Mesenteric fat pad (tissue), 1 donor: Measurements from ENCODE around the gene IRF2BP1. TPM values are rescaled to one million over a fixed set of nuclear protein-coding genes. Genes with fewer than 3 reads are reported as not detected.

Experiments used
- DNase-seq: peaks from one replicate; pipeline ENCODE4 v3.0.0-alpha.2; 2020; ENCODE audit warnings: low spot score
- total RNA-seq: library from RNA; stranded (reverse); fragmentation: NEBNext Ultra II Directional; extraction: Animal tissue kit (Norgen Biotek cat#: 25700); gene quantifications from one replicate; pipeline ENCODE4 v1.2.1, GENCODE V29; 2021
- donor health status: DM: yes; HTN: yes; CAD: no.

IRF2BP1 gene
- total RNA-seq, 1 donor from 2014 or later, result 14.0 TPM

DNA sequence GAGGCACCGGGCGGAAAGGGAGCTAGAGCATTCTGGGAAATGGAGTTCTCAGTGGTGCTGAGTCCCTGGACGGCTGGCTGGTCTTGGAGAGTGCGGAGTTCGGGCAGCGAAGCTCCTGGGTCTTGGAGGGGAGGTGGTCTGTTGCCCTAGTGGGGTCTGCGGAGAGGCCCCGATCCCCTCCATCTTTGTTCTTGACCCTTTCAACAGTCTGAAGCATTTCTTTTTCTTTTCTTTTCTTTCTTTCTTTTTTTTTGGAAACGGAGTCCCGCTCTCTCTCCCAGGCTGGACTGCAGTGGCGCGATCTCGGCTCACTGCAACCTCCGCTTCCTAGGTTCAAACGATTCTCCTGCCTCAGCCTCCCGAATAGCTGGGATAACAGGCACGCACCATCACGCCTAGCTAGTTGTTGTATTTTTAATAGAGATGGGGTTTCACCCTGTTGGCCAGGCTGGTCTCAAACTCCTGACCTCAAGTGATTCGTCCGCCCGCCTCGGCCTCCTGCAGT is 22.6 kb downstream of the IRF2BP1 start:
- DNase-seq, result no peak

DNA sequence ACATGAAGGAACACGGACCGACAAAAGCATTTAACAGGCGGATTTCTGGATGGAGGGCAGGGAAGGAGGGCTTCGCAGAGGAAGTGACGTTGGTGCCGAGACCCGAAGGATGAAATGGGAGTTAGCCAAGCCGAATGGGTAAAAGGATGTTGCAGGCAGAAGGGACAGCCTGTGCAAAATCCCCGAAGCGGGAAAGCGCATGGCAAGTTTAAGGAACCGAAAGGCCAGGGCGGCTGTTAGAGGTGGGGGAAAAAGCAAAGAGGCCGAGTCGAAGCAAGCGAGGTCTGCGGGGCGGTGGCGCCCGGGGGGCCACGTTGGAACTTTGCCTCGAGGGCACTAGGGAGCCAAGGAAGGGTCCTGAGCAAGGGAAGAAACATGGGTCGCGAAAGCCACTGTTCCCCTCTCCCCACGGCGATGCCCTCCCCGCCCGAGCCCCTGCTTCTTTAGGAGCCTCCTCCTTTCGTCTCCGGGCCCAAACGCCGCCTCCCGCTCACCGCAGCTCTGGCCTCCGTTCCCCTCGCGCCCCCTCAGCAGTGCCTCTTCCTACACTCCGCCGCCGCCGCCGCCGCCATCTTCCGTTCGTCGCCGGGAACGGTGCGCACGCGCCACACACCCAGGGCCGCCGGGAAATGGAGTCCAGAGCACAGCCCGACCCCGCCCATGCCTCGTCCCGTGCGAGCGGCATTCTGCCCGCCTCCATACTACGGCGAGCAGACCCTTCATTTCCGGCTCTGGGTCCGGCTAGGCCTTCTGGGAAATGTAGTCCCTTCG is 23.2 kb downstream of the IRF2BP1 start, which contains the start of gene SYMPK:
TSS of gene SYMPK (minus strand) at position 584 of the 771 bp plus-strand sequence. CDS start 8,652 bp downstream, outside the sequence.
- peak; percentile 99 for DNase-seq

DNA sequence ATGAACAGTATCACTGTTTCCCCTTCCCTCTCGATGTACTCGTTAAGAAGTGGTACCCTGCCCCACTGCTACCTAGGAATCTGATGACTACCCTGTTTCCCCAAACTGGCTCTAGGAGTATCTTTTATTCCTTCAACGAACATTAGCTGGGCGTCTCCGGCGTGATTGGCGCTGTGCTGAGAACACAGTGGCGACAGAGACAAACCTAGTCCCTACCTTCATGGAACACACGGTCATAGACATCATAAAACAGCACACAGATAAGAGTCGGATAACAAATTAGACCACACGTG is 23.7 kb downstream of the IRF2BP1 start:
- DNase-seq, result no peak

DNA sequence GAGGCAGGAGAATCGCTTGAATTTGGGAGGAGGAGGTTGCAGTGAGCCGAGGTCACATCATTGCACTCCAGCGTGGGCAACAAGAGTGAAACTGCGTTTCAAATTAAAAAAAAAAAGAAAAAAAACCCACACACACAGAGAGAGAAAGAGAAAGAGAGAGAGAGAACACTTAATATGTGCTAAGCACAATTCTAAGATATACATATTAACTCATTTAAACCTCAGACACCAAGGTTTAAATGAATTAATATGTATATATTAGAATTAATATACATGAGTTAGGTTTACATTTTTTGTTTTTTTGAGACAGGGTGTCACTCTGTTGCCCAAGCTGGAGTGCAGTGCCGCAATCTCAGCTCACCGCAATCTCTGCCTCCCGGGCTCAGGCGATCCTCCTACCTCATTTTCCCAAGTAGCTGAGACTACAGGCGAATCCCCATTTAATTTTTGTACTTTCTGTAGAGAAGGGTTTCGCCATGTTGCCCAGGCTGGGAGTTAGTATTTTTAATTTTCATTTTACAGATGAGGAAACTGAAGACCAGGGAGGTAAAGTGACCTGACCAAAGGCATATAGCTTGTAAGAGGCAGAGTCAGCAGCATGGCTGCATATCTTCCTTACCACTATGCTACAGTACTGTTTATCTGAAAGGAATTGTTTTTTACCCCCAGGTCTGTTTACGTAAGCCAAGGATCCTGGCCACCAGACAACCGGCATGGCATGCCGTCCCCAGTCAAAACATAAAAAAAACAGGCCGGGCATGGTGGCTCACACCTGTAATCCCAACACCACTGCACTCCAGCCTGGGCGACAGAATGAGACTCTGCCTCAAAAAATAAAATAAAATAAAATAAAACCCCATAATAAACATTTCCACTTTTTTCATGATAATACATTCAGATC is 25.3 kb downstream of the IRF2BP1 start:
- no peak for DNase-seq

DNA sequence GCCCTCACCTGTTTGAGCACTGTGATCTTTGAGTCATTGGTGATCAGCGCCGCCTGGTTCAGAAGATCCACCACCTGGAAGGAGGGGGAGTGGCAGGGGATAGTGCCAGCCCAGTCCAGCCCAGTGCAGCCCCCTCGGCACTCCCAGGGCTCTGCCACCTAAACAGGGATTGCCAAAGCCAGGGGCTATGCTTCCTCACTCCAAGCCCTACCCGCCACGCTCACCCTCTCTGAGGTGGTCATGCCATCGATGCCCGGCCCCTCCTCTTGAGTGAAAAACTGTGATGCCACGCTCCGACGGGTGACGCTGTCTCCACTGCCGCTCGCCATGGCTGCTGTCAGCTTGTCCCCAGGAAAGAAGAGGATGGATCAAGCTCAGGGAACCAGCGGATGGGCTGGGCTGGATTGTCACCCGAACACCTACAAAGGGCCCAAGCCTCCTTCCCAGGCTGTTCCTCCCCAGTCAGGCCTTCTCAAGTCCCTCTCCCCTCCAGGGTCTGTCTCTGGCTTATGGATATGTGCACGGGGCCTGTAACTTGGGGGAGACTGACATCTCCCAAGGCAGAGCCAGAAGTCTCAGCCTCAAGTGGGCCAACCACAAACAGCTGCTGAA is 31.7 kb downstream of the IRF2BP1 start:
- DNase-seq, result no peak

GRCh38 chr19:45852983-45853382 is 33.0 kb downstream of the IRF2BP1 start:
- no peak for DNase-seq

- DNase-seq, result no peak
Observed at GRCh38 chr19:45852145-45852750, 33.7 kb downstream of the IRF2BP1 start.

DNA sequence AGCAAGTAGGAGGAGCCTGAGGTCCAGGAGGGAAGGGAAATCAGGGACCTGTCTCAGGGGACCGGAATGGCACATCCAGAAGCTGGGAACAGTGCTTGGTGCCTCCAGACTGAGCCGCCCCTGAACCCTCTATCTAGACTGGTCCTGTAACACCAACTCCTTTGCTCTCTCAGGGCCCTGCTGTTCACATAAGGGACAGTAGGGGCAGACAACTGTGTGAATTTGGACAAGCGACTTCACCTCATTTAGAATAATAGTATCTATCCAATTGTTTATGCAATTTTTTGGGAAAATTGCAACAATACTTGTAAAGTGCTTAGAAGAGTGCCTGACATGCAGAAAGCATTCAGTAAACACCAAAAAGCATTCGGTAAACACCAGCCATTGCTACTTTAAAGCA is 37.0 kb downstream of the IRF2BP1 start:
- DNase-seq, result no peak

- no peak for DNase-seq
Observed at GRCh38 chr19:45847663-45848062, 38.3 kb downstream of the IRF2BP1 start.

- DNase-seq, result no peak
Observed at GRCh38 chr19:45842198-45842597, 43.7 kb downstream of the IRF2BP1 start.

DNA sequence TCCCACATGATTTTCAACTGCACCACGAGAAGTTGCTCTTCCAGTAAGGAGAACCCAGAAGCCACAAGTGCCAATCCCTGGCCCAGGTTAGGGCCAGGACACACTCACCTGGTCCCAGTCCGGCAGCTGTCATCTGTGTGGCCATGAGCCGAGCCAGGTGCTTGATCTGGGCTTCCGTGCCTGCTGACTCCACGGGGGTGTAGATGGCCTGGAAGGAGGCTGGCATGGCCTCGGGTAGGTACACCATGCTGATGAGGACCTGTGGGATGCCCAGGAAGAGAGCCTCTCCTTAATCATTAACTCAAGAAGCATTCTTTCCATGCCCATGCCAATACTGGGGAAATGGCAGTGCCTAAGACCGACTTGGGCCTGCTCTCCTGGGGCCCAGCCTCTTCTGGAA is 51.0 kb downstream of the IRF2BP1 start:
- DNase-seq, result no peak

Other genes with a start within 250 kb of the IRF2BP1 start
- gene EML2, start 246.7 kb downstream of the IRF2BP1 start, total RNA-seq, result 33.6 TPM
- gene GIPR, start 217.9 kb downstream of the IRF2BP1 start, total RNA-seq, result 7.1 TPM
- 239 TPM for gene SNRPD2, start 194.2 kb downstream of the IRF2BP1 start, total RNA-seq
- 7.7 TPM for gene QPCTL, start 193.5 kb downstream of the IRF2BP1 start, total RNA-seq
- 12.8 TPM for gene FBXO46, start 155.2 kb downstream of the IRF2BP1 start, total RNA-seq
- not detected for gene MEIOSIN, start 152.7 kb downstream of the IRF2BP1 start, total RNA-seq
- gene SIX5, start 116.9 kb downstream of the IRF2BP1 start, total RNA-seq, result 18.0 TPM
- gene DMPK, start 103.7 kb downstream of the IRF2BP1 start, total RNA-seq, result 37.5 TPM
- 57.2 TPM for gene DMWD, start 93.3 kb downstream of the IRF2BP1 start, total RNA-seq
- gene RSPH6A, start 70.8 kb downstream of the IRF2BP1 start, total RNA-seq, result not detected
- 52.8 TPM for gene SYMPK, start 23.0 kb downstream of the IRF2BP1 start, total RNA-seq
- not detected for gene FOXA3, start 21.8 kb downstream of the IRF2BP1 start, total RNA-seq
- gene MYPOP, start 16.5 kb upstream of the IRF2BP1 start, total RNA-seq, result 10.2 TPM
- not detected for gene NANOS2, start 28.6 kb upstream of the IRF2BP1 start, total RNA-seq
- 15.4 TPM for gene NOVA2, start 87.7 kb upstream of the IRF2BP1 start, total RNA-seq
- 9.8 TPM for gene CCDC61, start 109.3 kb upstream of the IRF2BP1 start, total RNA-seq
- gene PGLYRP1, start 136.9 kb upstream of the IRF2BP1 start, total RNA-seq, result 1.6 TPM
- not detected for gene IGFL4, start 154.9 kb upstream of the IRF2BP1 start, total RNA-seq
- not detected for gene IGFL3, start 238.5 kb upstream of the IRF2BP1 start, total RNA-seq